ENCODE results near the gene SUOX.

- TF ChIP-seq CTCF (conservative IDR thresholded peaks at IDR 0.05; ENCODE audit: low read depth, low read length) (peak; percentile 89), EZH2 (IDR thresholded peaks at IDR 0.05; ENCODE audit: low read length, unreplicated experiment) (no peak), EZH2phosphoT487 (IDR thresholded peaks at IDR 0.05; ENCODE audit: borderline replicate concordance, low read length) (no peak)
Observed at GRCh38 chr12:55955800-55956508, 41.1 kb upstream of the SUOX start.
